Sciatic nerve (tissue), 2 donors: ENCODE results near the gene SAMHD1. TPM values are rescaled to one million over a fixed set of nuclear protein-coding genes. Genes with fewer than 3 reads are reported as not detected.
"Not testable (repeated sequence)": the region's sequence is repeated elsewhere in the genome, so short reads cannot be mapped to it uniquely, and the experiment has no call there.

Experiments used
- ATAC-seq: fragments of 200-7000 bp; cut with Tn5 transposase; one replicate; pipeline ENCODE4 v1.9.1; 2020; ENCODE audit warnings: mild to moderate bottlenecking, moderate library complexity
- DNase-seq: peaks from one replicate; pipeline ENCODE4 v3.0.0-alpha.2; 2020; ENCODE audit warnings: low spot score
- intact Hi-C: fragments of 100-400 bp; cut with DNase I; formaldehyde crosslinking; loops from one replicate; pipeline ENCODE4 v1.14.2; 2022
- total RNA-seq: library from RNA; stranded (reverse); fragmentation: NEBNext Ultra II Directional; extraction: Animal tissue kit (Norgen Biotek cat#: 25700); gene quantifications from one replicate; pipeline ENCODE4 v1.2.1, GENCODE V29; 2021
- donor health status: DM: no; HTN: no; CAD: no.
- donor health status: DM: no; HTN: no; CAD: no.

SAMHD1 gene
- total RNA-seq, result 349 TPM

DNA sequence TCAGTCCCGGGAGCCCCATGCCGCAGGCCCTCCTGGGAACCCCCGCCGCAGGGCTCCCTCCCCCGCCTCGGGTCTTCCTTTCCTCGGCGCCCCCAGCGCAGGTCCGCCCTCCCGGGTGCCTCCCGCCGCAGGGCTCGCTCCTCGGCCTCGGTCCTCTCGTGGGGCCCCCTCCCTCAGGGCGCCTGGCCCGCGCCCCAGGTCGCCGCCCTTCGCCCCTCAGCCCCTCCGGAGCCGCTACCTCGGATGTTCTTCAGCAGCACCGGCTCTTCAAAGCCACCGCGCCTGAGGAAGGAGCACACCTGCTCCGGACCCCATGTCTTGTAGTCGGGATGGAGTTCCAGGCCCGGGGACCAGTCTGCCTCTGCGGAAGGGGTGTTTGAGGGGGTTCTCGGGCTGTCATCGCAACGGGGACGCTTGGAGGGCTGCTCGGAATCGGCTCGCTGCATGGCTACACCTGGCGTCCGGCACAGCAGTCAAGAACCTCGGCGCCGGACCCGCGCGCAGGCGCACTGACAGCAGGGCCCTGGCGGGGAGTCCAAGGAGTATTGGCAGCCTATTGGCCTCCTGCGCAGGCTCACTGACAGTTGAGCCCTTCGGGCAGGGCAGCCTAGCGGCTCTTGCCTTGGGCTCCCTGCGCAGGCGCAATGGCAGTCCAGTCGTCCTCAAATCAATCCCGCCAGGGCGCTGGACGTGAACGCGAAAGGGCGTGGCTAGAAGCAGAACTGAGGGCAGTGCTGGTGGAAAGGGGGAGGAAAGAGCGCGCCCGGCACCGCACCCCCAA lies at the start of gene SAMHD1:
Gene SAMHD1, minus strand, starts transcription at position 511 of the 781 bp plus-strand sequence. Its CDS starts 65 bp downstream, at position 446.
- intact Hi-C loops, result no loop called here
- DNase-seq, result peak; percentile 97
- peak; percentile 96 for ATAC-seq

DNA sequence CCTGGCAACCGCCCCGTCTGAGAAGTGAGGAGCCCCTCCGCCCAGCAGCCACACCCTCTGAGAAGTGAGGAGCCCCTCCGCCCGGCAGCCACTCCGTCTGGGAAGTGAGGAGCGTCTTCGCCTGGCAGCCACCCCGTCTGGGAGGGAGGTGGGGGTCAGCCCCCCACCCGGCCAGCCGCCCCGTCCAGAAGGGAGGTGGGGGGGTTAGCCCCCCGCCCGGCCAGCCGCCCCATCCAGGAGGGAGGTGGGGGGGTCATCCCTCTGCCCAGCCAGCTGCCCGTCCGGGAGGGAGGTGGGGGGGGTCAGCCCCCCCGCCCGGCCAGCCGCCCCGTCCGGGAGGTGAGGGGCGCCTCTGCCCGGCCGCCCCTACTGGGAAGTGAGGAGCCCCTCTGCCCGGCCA lies 48.7 kb upstream of the SAMHD1 start:
- ATAC-seq, DNase-seq, intact Hi-C loops: not testable (repeated sequence)

DNA sequence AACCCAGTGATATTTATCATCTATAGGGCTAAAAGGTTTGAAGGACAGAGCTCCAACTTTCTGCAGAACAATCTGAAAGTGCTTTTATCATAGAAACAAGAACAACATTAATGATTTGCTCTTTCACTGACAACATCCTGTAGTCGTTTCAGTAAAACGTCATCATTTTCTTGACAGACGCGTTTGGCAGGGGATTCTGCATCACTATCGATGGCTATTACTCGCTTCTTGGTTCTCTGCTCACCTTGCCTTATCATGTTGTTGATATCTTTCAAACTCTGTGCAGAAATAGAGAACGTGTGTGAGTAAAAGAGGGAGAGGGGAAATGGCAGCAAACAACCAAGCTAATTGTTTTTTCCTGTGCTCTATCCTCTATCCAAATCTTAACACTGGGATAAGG lies 47.1 kb upstream of the SAMHD1 start:
- ATAC-seq, result no peak
- intact Hi-C loops, result no loop called here

DNA sequence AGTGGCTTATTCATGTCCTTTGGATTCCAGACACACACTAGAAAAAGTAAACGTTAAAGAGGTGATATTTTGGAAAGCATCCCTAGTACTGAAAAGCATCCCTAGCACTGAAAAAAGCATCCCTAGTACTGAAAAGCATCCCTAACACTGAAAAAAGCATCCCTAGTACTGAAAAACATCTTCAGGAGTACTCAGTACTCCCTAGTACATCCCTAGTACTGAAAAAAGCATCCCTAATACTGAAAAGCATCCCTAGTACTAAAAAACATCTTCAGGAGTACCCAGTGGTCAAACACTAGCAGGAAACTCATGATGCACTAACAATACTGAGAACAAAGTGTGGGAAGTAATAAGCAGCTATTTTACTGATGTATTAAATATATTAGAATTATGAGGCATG lies 45.6 kb upstream of the SAMHD1 start:
- DNase-seq, result no peak
- no peak for ATAC-seq
- intact Hi-C loops, result no loop called here

More for the DNA sequence above, 47.1 kb upstream of the SAMHD1 start:
- DNase-seq, result no peak

DNA sequence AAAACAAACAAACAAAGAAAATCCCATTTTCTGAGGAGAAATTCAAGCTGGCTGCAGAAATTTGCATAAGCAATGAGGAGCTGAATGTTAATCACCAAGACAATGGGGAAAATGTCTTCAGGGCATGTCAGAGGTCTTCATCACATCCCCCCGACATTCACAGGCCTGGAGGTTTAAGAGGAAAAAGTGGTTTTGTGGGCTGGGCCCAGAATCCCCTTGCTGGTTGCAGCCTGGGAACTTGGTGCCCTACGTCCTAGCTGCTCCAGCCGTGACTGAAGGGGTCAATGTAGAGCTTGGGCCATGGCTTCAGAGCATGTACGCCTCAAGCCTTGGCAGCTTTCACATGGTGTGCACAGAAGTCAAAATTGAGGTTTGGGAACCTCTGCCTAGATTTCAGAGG lies 42.7 kb upstream of the SAMHD1 start:
- DNase-seq, intact Hi-C loops, ATAC-seq: not testable (repeated sequence)

DNA sequence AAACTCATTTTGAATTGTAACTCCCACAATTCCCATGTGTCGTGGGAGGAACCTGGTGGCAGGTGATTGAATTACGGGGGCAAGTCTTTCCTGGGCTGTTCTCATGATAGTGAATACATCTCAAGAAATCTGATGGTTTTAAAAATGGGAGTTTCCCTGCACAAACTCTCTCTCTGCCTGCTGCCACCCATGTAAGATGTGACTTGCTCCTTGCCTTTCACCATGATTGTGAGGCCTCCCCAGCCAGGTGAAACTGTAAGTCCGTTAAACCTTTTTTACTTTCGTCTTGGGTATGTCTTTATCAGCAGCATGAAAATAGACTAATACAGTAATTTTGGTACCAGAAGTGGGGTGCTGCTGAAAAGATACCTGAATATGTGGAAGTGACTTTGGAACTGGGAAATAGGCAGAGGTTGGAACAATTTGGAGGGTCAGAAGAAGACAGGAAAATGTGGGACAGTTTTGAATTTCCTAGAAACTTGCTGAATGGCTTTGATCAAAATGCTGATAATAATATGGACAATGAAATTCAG lies 41.4 kb upstream of the SAMHD1 start:
- DNase-seq (no peak), ATAC-seq (no peak)
- intact Hi-C loops, result no loop called here

DNA sequence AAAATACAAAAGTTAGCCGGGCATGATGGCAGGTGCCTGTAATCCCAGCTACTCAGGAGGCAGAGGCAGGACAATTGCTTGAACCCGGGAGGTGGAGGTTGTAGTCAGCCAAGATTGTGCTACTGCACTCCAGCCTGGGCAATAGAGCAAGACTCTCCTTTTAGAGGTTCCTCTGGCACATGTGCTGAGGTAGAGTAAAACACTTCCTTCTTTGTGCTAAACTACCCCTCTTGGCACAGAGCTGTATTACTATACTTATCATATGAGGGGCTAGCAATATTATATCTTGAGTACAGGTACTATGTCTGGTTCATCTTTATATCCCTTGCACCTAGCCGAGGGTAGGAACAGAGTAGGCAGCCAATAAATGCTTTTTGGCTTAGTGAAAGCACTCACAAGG lies 40.2 kb upstream of the SAMHD1 start:
- intact Hi-C loops, result no loop called here
- DNase-seq, result no peak
- no peak for ATAC-seq

DNA sequence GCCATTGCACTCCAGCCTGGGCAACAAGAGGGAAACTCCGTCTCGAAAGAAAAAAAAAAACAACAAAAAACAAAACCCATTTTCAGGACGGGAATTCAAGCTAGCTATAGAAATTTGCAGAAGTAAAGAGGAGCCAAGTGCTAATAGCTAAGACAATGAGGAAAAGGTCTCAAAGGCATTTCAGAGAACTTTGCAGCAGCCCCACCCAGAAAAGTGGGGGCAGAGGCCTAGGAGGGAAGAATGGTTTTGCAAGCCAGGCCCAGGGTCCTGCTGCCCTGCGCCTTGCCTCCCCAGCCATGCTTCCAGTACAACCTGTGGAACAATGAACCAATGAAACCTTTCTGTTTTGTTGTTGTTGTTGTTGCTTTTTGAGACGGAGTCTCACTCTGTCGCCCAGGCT lies 38.3 kb upstream of the SAMHD1 start:
- DNase-seq, result no peak
- peak; percentile 26 for ATAC-seq
- intact Hi-C loops, result no loop called here

DNA sequence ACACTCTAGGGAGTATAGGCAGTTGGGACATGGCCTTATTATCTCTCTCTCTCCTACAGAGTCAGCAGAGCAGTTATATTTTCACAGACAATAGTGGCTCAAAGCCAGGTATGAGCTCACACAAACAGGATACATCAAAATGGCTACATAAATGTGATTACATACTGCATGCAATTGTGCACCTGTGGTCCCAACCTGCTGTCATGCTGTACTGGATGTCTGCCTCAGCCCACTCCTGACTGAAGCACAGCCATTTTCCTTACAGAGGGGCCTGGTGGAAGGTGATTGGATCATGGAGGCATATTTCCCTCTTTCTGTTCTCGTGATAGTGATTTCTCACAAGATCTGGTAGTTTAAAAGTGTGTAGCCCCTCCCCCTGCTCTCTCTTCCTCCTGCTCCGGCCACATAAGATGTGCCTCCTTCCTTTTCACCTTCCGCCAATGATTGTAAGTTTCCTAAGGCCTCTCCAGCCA lies 37.0 kb upstream of the SAMHD1 start:
- ATAC-seq (no peak), DNase-seq (no peak)
- intact Hi-C loops, result no loop called here

DNA sequence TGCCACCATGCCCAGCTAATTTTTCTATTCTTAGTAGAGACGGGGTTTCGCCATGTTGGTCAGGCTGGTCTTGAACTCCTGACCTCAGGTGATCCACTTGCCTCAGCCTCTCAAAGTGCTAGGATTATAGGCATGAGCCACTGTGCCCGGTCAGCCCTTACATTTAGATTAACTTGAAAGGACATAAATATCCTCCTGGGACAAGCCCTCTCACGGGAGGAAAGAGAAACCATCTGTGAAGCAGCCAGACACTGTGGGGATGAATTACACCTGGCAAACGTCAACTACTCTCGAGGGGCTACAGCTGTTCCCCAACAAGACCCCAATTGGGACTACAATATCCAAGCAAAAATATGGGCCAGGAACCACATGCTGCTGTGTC lies 32.7 kb upstream of the SAMHD1 start:
- DNase-seq (no peak), ATAC-seq (no peak)
- intact Hi-C loops, result no loop called here

DNA sequence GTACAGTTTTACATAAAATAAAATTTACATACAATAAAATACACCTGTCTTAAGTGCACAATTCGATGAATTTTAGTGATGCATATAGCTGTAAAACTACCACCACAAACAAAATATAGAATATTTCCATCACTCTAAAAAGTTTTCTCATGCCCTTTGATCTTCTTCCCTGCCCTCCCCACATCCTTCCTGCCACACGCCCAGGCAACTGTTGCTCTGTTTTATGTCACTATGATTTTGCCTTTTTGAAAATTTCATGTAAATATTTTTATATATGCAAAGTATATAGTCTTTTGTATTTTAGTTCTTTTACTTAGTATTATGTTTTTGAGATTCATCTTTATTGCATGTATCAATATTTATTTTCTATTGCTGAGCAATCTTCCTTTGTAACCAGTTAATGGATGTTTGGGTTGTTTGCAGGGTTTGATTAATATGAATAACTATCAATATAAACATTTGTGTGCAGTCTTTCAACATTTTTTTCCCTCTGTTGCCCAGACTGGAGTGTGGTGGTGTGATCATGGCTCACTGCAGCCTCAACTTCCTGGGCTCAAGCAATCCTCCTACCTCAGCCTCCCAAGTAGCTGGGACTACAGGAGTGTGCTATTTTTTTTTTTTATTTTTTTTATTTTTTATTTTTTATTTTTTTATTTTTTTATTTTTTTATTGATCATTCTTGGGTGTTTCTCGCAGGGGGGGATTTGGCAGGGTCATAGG lies 23.8 kb upstream of the SAMHD1 start:
- intact Hi-C loops, result no loop called here
- ATAC-seq, result no peak
- DNase-seq, result no peak

DNA sequence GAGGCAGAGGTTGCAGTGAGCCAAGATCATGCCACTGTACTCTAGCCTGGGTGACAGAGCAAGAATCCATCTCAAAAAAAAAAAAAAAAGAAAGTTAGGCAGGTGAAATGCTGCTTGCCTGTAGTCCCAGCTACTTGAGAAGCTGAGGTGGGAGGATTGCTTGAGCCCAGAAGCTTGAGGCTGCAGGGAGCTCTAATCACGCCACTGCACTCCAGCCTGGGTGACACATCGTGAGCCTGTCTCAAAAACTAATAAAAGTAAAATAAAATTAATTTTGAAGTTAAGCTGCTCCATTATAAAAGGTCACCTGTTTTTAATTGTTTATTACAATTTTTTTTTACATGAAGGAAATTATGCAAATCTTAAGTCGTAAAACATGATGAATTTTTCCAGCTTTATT lies 23.2 kb upstream of the SAMHD1 start:
- intact Hi-C loops, result no loop called here
- DNase-seq, result no peak
- ATAC-seq, result no peak

DNA sequence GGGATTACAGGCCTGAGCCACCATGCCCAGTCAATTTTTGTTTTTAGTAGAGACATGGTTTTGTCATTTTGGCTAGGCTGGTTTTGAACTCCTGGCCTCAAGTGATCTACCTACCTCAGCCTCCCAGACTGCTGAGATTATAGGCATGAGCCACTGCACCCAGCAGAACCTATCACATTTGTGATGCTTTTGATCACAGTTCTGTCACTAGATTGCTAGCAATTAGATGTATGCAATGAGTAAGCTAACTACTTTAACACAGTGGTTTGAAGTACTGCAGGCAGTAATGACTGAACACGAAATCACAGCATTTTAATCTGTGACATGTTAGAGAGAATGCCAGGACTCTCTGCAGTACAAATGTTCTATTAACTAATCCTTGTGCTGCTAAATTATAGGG lies 19.6 kb upstream of the SAMHD1 start:
- DNase-seq (no peak), ATAC-seq (no peak)
- intact Hi-C loops, result no loop called here

DNA sequence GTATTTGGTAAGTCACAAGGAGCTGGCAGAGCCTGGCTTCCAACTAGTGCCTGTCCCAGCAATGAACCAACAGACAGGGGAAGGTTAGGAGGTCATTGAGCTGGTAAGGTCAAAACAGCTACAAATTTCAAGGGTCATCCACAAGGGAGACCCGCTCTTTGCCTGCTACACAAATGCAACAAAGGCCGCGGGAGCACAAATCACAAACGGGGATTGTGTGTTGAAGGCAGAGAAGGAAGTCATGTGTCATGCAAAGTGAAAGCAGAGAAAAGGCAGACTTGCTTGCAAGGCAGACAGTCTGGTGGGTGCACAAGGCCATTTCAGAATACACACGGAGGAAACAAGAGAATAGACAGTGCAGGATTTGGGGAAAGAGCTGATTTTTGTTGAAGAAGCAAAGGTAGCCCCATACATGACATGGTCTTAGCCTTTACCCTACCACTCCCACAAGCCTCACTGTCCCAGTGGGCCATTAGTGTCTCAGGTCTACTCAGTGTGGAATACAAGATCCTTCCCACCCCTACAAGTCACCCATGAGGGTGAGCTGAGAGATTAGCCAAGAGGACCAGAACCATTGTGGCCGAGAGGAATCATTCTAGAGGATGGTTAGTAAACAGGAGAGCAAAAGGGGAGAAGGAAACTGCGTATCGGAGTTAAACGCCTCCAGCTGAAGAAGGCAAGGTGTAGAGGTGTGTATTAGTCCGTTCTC lies 18.1 kb upstream of the SAMHD1 start:
- intact Hi-C loops, result no loop called here
- peak; percentile 69 for ATAC-seq

DNA sequence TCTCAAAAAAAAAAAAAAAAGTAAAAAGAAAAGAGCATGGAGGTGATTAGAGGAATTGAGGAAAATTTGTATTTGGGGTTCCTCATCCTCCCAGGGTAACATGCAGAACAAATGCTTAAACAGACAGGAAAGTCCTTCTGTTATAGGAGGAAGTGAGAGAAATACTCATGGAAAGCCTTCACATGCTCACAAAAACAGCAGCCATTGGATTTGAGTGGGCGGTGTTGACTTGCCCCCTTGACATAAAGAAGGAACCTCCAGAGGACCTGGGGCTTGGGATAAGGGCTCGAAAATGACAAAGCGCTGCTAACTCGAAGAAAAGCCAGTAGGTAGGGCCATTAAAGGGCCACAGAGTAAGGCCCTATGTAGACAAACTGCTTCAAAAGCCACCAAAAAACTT lies 17.5 kb upstream of the SAMHD1 start:
- ATAC-seq (peak; percentile 39), DNase-seq (no peak)
- intact Hi-C loops, result no loop called here

More for the DNA sequence above, 18.1 kb upstream of the SAMHD1 start:
- no peak for DNase-seq

DNA sequence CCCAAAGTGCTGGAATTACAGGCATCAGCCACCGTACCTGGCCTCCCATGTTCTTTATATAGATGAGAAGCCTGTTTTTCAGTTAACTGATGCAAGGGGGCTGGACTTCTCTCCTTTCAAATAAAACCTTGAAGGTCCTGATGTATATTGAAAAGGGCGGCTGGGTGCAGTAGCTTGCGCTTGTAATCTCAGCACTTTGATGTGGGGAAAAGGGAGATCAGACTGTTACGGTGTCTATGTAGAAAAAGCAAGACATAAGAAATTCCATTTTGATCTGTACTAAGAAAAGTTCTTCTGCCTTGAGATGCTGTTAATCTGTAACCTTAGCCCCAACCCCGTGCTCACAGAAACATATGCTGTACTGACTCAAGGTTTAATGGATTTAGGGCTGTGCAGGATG lies 16.1 kb upstream of the SAMHD1 start:
- ATAC-seq, result no peak
- intact Hi-C loops, result no loop called here
- DNase-seq, result no peak

DNA sequence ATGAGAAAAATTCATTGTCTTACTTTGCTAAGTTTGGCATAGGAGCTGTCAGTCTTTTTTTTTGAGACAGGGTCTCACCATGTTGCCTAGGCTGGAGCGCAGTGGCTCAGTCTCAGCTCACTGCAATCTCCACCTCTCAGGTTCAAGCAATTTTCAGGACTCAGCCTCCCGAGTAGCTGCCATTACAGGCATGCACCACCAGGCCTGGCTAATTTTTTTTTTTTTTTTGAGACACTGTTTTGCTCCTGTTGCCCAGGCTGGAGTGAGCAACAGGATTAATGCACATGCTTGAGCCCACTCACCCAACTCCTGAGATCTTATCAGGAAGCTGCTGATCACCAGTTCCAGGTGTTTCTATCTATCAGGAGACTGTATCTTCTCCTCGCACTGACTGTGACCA lies 15.5 kb upstream of the SAMHD1 start:
- intact Hi-C loops, ATAC-seq: not testable (repeated sequence)

DNA sequence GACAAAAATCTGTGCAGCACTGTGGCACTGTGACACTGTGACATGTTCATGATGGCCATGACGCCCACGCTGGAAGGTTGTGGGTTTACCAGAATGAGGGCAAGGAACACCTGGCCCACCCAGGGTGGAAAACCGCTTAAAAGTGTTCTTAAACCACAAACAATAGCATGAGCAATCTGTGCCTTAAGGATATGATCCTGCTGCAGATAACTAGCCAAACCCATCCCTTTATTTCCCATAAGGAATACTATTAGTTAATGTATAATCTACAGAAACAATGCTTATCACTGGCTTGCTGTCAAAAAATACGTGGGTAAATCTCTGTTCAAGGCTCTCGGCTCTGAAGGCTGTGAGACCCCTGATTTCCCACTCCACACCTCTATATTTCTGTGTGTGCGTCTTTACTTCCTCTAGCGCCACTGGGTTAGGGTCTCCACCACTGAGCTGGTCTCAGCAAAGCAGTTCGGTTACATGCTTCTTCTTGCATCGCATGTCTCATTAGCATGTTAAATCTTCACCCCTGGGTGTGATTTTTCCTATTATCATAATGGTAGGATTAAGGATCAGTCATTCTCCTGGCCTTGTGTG lies 10.9 kb upstream of the SAMHD1 start:
- DNase-seq, intact Hi-C loops, ATAC-seq: not testable (repeated sequence)

More for the DNA sequence above, 15.5 kb upstream of the SAMHD1 start:
- not testable (repeated sequence) for DNase-seq

DNA sequence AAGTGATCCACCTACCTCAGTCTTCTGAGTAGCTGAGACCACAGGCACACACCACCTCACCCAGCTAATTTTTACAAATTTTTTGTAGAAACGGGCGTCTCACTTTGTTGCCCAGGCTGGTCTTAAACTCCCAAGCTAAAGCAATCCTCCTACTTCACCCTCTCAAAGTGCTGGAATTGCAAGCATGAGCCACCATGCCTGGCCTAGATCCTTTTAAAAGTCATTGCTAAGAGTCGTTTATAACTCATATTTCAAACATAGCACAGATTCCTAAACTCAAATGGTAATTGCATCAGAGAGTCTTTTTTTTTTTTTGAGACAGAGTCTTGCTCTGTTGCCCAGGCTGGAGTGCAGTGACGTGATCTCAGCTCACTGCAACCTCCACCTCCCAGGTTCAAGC lies 7.7 kb upstream of the SAMHD1 start:
- DNase-seq, result no peak
- intact Hi-C loops, result no loop called here
- no peak for ATAC-seq
